ENCODE results near the gene CHRNB2. TPM values are rescaled to one million over a fixed set of nuclear protein-coding genes. Genes with fewer than 3 reads are reported as not detected.

CHRNB2 gene
- total and polyA plus RNA-seq, 2 donors (not counting 1 experiment from before 2014, with no cell fraction given) = 0.03 TPM; not detected in 1

DNA sequence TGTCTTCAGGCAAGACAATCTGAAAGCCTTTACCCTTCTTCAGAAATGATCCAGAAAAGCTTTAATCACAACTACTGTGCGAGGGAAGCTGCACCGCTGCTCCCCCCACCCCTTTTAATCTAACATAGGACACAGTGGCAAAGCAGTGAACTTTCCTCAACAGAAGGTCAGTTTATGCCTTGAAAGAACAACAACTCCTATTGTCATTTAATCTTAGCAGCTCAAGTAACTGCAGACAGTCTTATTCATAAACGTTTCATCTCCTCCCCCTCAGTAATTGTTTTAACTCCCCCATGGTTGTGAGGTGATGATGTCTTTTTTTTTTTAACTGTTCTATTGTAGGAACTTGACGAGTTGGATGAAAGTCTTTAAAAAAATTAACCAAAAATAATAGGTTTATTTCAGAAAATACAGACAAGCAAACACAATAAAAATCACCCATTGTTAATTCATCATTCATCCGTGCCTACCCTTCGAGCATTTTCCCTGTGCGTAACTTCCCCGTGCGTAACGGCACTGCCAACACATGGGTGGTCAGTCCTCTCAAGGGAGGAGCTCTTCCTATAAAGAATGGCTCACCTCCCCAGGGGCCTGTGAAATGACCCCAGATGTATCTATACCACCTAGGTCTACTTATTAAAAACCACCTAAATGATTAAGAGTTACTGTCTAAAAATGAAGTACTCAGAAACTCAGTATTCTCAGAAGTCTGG, 43.7 kb downstream of the CHRNB2 start:
- H3K27me3 ChIP-seq (replicated peaks in 1 of 4; ENCODE audit: control extremely low read depth in 1 of 4, control insufficient read depth in 3 of 4, insufficient read depth in 4 of 4, low read length in 3 of 4) = no peaks in the 10 kb centered on the region
- H2AFZ ChIP-seq (ENCODE audit: insufficient read depth, low read depth, low read length, poor library complexity, severe bottlenecking) = no peak overlapping the region
- H3K36me3 ChIP-seq (replicated peaks in 1 of 2; ENCODE audit: control extremely low read depth in 1 of 2, control insufficient read depth in 1 of 2, extremely low read depth in 1 of 2, insufficient read depth in 2 of 2, low read length in 1 of 2) = no peaks in the 10 kb centered on the region
- H4K20me1 ChIP-seq (ENCODE audit: control insufficient read depth, insufficient read depth, low read length, poor library complexity, severe bottlenecking) = peaks cover 26% of the 10 kb centered on the region
- H3K79me2 ChIP-seq (ENCODE audit: control insufficient read depth, insufficient read depth, low read length) = peaks cover 87% of the 10 kb centered on the region
- H3K27me3 Mint-ChIP-seq = no peaks in the 10 kb centered on the region
- peak overlapping the region; percentile 53 for H3K27ac Mint-ChIP-seq
- TF ChIP-seq EZH2 (IDR thresholded peaks at IDR 0.05; ENCODE audit: borderline replicate concordance, insufficient read depth, low read depth, low read length, poor library complexity, severe bottlenecking) = no peak
- TF ChIP-seq, protein P1, sequence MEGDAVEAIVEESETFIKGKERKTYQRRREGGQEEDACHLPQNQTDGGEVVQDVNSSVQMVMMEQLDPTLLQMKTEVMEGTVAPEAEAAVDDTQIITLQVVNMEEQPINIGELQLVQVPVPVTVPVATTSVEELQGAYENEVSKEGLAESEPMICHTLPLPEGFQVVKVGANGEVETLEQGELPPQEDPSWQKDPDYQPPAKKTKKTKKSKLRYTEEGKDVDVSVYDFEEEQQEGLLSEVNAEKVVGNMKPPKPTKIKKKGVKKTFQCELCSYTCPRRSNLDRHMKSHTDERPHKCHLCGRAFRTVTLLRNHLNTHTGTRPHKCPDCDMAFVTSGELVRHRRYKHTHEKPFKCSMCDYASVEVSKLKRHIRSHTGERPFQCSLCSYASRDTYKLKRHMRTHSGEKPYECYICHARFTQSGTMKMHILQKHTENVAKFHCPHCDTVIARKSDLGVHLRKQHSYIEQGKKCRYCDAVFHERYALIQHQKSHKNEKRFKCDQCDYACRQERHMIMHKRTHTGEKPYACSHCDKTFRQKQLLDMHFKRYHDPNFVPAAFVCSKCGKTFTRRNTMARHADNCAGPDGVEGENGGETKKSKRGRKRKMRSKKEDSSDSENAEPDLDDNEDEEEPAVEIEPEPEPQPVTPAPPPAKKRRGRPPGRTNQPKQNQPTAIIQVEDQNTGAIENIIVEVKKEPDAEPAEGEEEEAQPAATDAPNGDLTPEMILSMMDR (IDR thresholded peaks at IDR 0.05) = no peak
- H3K4me1 Mint-ChIP-seq = peaks cover 35% of the 10 kb centered on the region
- no peaks in the 10 kb centered on the region for H3K9me3 ChIP-seq (ENCODE audit: control extremely low read depth in 1 of 3, control insufficient read depth in 2 of 3, insufficient read depth in 1 of 3, low read length in 2 of 3)
- no peak overlapping the region for H3K4me3 Mint-ChIP-seq
- no peak overlapping the region for H3K9ac ChIP-seq (ENCODE audit: low read length)
- H3K4me3 ChIP-seq (ENCODE audit: control extremely low read depth in 1 of 5, extremely low read depth in 1 of 5, insufficient read depth in 1 of 5, low read depth in 2 of 5, low read length in 4 of 5) = peak overlapping the region in 1 of 5 experiments; percentile 7
- WGBS (ENCODE audit: insufficient coverage) = 98% methylated on average over 5 of the region's 10 CpGs
- no peak overlapping the region for H3K27ac ChIP-seq (ENCODE audit: low read length in 2 of 2)
- no peak for DNase-seq
- POLR2A ChIA-PET = no interaction called here
- ATAC-seq (ENCODE audit: low read depth) = no peak
- intact Hi-C loops (cut with micrococcal nuclease) = no loop called here
- CTCF ChIA-PET = interaction anchor here (0.5 to 1.0 kb wide), 2 partner anchors 10 to 73 kb away, joined by 3 to 5 read pairs; no protein-coding TSS in a partner anchor
- H3K9me3 Mint-ChIP-seq (ENCODE audit: insufficient read depth) = no peaks in the 10 kb centered on the region
- H3K4me1 ChIP-seq (ENCODE audit: control insufficient read depth in 2 of 2, insufficient read depth in 2 of 2, low read length in 2 of 2) = peaks cover 23 to 31% of the 10 kb centered on the region in 2 donors
- H3K4me2 ChIP-seq (replicated peaks; ENCODE audit: low read depth, low read length, poor library complexity, severe bottlenecking) = no peak overlapping the region

GRCh38 chr1:154614247-154614646, 46.7 kb downstream of the CHRNB2 start:
- peaks cover 39% of the 10 kb centered on the region for H4K20me1 ChIP-seq (ENCODE audit: control insufficient read depth, insufficient read depth, low read length, poor library complexity, severe bottlenecking)
- Mint-ChIP-seq H3K9me3 (ENCODE audit: insufficient read depth) (no peaks in the 10 kb centered on the region), H3K27ac (no peak overlapping the region), H3K4me1 (peaks cover 18% of the 10 kb centered on the region), H3K4me3 (no peak overlapping the region), H3K27me3 (no peaks in the 10 kb centered on the region)
- no peaks in the 10 kb centered on the region for H3K27me3 ChIP-seq (replicated peaks in 1 of 4; ENCODE audit: control extremely low read depth in 1 of 4, control insufficient read depth in 3 of 4, insufficient read depth in 4 of 4, low read length in 3 of 4)
- DNase-seq (no peak), ATAC-seq (ENCODE audit: low read depth) (no peak)
- intact Hi-C loops (cut with micrococcal nuclease) = no loop called here
- no peak overlapping the region for H3K27ac ChIP-seq (ENCODE audit: low read length in 2 of 2)
- H2AFZ ChIP-seq (ENCODE audit: insufficient read depth, low read depth, low read length, poor library complexity, severe bottlenecking) = no peak overlapping the region
- no peak overlapping the region for H3K9ac ChIP-seq (ENCODE audit: low read length)
- CTCF ChIA-PET = interaction anchor here (1.0 kb wide), 1 partner anchor 10 kb away, joined by 4 read pairs; no protein-coding TSS in a partner anchor
- 100% methylated on average over 3 of the region's 4 CpGs for WGBS (ENCODE audit: insufficient coverage)
- H3K36me3 ChIP-seq (replicated peaks in 1 of 2; ENCODE audit: control extremely low read depth in 1 of 2, control insufficient read depth in 1 of 2, extremely low read depth in 1 of 2, insufficient read depth in 2 of 2, low read length in 1 of 2) = no peaks in the 10 kb centered on the region
- no peaks in the 10 kb centered on the region for H3K9me3 ChIP-seq (ENCODE audit: control extremely low read depth in 1 of 3, control insufficient read depth in 2 of 3, insufficient read depth in 1 of 3, low read length in 2 of 3)
- H3K4me2 ChIP-seq (replicated peaks; ENCODE audit: low read depth, low read length, poor library complexity, severe bottlenecking) = no peak overlapping the region
- peaks cover 87% of the 10 kb centered on the region for H3K79me2 ChIP-seq (ENCODE audit: control insufficient read depth, insufficient read depth, low read length)
- H3K4me1 ChIP-seq (ENCODE audit: control insufficient read depth in 2 of 2, insufficient read depth in 2 of 2, low read length in 2 of 2) = peaks cover 8 to 9% of the 10 kb centered on the region in 2 donors
- POLR2A ChIA-PET = interaction anchor here (0.6 kb wide), 1 partner anchor 32 kb away, joined by 3 read pairs; no protein-coding TSS in a partner anchor
- TF ChIP-seq, protein P1 (IDR thresholded peaks at IDR 0.05) = no peak
- no peak overlapping the region for H3K4me3 ChIP-seq (ENCODE audit: control extremely low read depth in 1 of 5, extremely low read depth in 1 of 5, insufficient read depth in 1 of 5, low read depth in 2 of 5, low read length in 4 of 5)

All from B cell (primary cell).